ENCODE results near the gene ENPP7.

Gene ENPP7

GRCh38 chr17:79732254-79732653 lies 1.5 kb downstream of the ENPP7 start:
- Histone ChIP-seq H3K36me3 (ENCODE audit: control insufficient read depth, insufficient read depth, low read length) (no peaks in the 10 kb centered on the region), H3K9me3 (ENCODE audit: control insufficient read depth, low read length) (no peaks in the 10 kb centered on the region), H3K27me3 (ENCODE audit: control insufficient read depth, insufficient read depth, low read length, poor library complexity, severe bottlenecking) (no peaks in the 10 kb centered on the region), H3K27ac (ENCODE audit: insufficient read depth, low read depth, low read length, poor library complexity, severe bottlenecking) (no peak overlapping the region), H3K4me1 (ENCODE audit: control insufficient read depth, insufficient read depth, low read length) (no peaks in the 10 kb centered on the region), H3K4me3 (ENCODE audit: insufficient read depth, low read depth, low read length) (no peak overlapping the region)
- 87 to 89% methylated on average over 10 of the region's 10 CpGs for WGBS, 2 experiments

GRCh38 chr17:79732804-79733691 lies 2.3 kb downstream of the ENPP7 start:
- H3K27me3 ChIP-seq (ENCODE audit: control insufficient read depth, insufficient read depth, low read length, poor library complexity, severe bottlenecking), result no peaks in the 10 kb centered on the region
- no peak overlapping the region for H3K4me3 ChIP-seq (ENCODE audit: insufficient read depth, low read depth, low read length)
- H3K36me3 ChIP-seq (ENCODE audit: control insufficient read depth, insufficient read depth, low read length), result no peaks in the 10 kb centered on the region
- H3K4me1 ChIP-seq (ENCODE audit: control insufficient read depth, insufficient read depth, low read length), result no peaks in the 10 kb centered on the region
- no peak overlapping the region for H3K27ac ChIP-seq (ENCODE audit: insufficient read depth, low read depth, low read length, poor library complexity, severe bottlenecking)
- WGBS, 2 experiments, result 88 to 89% methylated on average over 35 of the region's 35 CpGs
- no peaks in the 10 kb centered on the region for H3K9me3 ChIP-seq (ENCODE audit: control insufficient read depth, low read length)

- Histone ChIP-seq H3K4me1 (ENCODE audit: control insufficient read depth, insufficient read depth, low read length) (no peaks in the 10 kb centered on the region), H3K27ac (ENCODE audit: insufficient read depth, low read depth, low read length, poor library complexity, severe bottlenecking) (no peak overlapping the region), H3K4me3 (ENCODE audit: insufficient read depth, low read depth, low read length) (no peak overlapping the region), H3K36me3 (ENCODE audit: control insufficient read depth, insufficient read depth, low read length) (no peaks in the 10 kb centered on the region), H3K9me3 (ENCODE audit: control insufficient read depth, low read length) (no peaks in the 10 kb centered on the region), H3K27me3 (ENCODE audit: control insufficient read depth, insufficient read depth, low read length, poor library complexity, severe bottlenecking) (no peaks in the 10 kb centered on the region)
- WGBS, 2 experiments, result 85 to 92% methylated on average over 9 of the region's 9 CpGs
Measured at GRCh38 chr17:79733692-79734070, 2.9 kb downstream of the ENPP7 start.

- H3K36me3 ChIP-seq (ENCODE audit: control insufficient read depth, insufficient read depth, low read length), result no peaks in the 10 kb centered on the region
- 94 to 95% methylated on average over 32 of the region's 32 CpGs for WGBS, 2 experiments
- no peak overlapping the region for H3K4me3 ChIP-seq (ENCODE audit: insufficient read depth, low read depth, low read length)
- H3K4me1 ChIP-seq (ENCODE audit: control insufficient read depth, insufficient read depth, low read length), result no peaks in the 10 kb centered on the region
- peaks cover 7% of the 10 kb centered on the region for H3K27me3 ChIP-seq (ENCODE audit: control insufficient read depth, insufficient read depth, low read length, poor library complexity, severe bottlenecking)
- no peaks in the 10 kb centered on the region for H3K9me3 ChIP-seq (ENCODE audit: control insufficient read depth, low read length)
- no peak overlapping the region for H3K27ac ChIP-seq (ENCODE audit: insufficient read depth, low read depth, low read length, poor library complexity, severe bottlenecking)
Measured at GRCh38 chr17:79735096-79735495, 4.4 kb downstream of the ENPP7 start.

- no peaks in the 10 kb centered on the region for H3K4me1 ChIP-seq (ENCODE audit: control insufficient read depth, insufficient read depth, low read length)
- no peaks in the 10 kb centered on the region for H3K9me3 ChIP-seq (ENCODE audit: control insufficient read depth, low read length)
- peaks cover 24% of the 10 kb centered on the region for H3K27me3 ChIP-seq (ENCODE audit: control insufficient read depth, insufficient read depth, low read length, poor library complexity, severe bottlenecking)
- H3K27ac ChIP-seq (ENCODE audit: insufficient read depth, low read depth, low read length, poor library complexity, severe bottlenecking), result no peak overlapping the region
- no peaks in the 10 kb centered on the region for H3K36me3 ChIP-seq (ENCODE audit: control insufficient read depth, insufficient read depth, low read length)
- no peak overlapping the region for H3K4me3 ChIP-seq (ENCODE audit: insufficient read depth, low read depth, low read length)
- WGBS, 2 experiments, result 94% methylated on average over 30 of the region's 30 CpGs
Measured at GRCh38 chr17:79737046-79737921, 6.5 kb downstream of the ENPP7 start.

GRCh38 chr17:79737922-79738578 lies 7.3 kb downstream of the ENPP7 start:
- Histone ChIP-seq H3K27me3 (ENCODE audit: control insufficient read depth, insufficient read depth, low read length, poor library complexity, severe bottlenecking) (peaks cover 24% of the 10 kb centered on the region), H3K9me3 (ENCODE audit: control insufficient read depth, low read length) (no peaks in the 10 kb centered on the region)

GRCh38 chr17:79738643-79739042 lies 7.9 kb downstream of the ENPP7 start:
- Histone ChIP-seq H3K27ac (ENCODE audit: insufficient read depth, low read depth, low read length, poor library complexity, severe bottlenecking) (no peak overlapping the region), H3K4me3 (ENCODE audit: insufficient read depth, low read depth, low read length) (no peak overlapping the region), H3K27me3 (ENCODE audit: control insufficient read depth, insufficient read depth, low read length, poor library complexity, severe bottlenecking) (peaks cover 24% of the 10 kb centered on the region), H3K9me3 (ENCODE audit: control insufficient read depth, low read length) (no peaks in the 10 kb centered on the region), H3K4me1 (ENCODE audit: control insufficient read depth, insufficient read depth, low read length) (peaks cover 10% of the 10 kb centered on the region), H3K36me3 (ENCODE audit: control insufficient read depth, insufficient read depth, low read length) (no peaks in the 10 kb centered on the region)
- WGBS, 2 experiments, result 94 to 96% methylated on average over 14 of the region's 14 CpGs

More at GRCh38 chr17:79737922-79738578, 7.3 kb downstream of the ENPP7 start:
- no peak overlapping the region for H3K27ac ChIP-seq (ENCODE audit: insufficient read depth, low read depth, low read length, poor library complexity, severe bottlenecking)
- H3K4me3 ChIP-seq (ENCODE audit: insufficient read depth, low read depth, low read length), result no peak overlapping the region
- WGBS, 2 experiments, result 92 to 95% methylated on average over 17 of the region's 17 CpGs
- H3K36me3 ChIP-seq (ENCODE audit: control insufficient read depth, insufficient read depth, low read length), result no peaks in the 10 kb centered on the region
- H3K4me1 ChIP-seq (ENCODE audit: control insufficient read depth, insufficient read depth, low read length), result peaks cover 6% of the 10 kb centered on the region

GRCh38 chr17:79739148-79740062 lies 8.7 kb downstream of the ENPP7 start:
- Histone ChIP-seq H3K27ac (ENCODE audit: insufficient read depth, low read depth, low read length, poor library complexity, severe bottlenecking) (no peak overlapping the region), H3K4me3 (ENCODE audit: insufficient read depth, low read depth, low read length) (no peak overlapping the region), H3K9me3 (ENCODE audit: control insufficient read depth, low read length) (no peaks in the 10 kb centered on the region), H3K4me1 (ENCODE audit: control insufficient read depth, insufficient read depth, low read length) (peaks cover 10% of the 10 kb centered on the region), H3K36me3 (ENCODE audit: control insufficient read depth, insufficient read depth, low read length) (no peaks in the 10 kb centered on the region), H3K27me3 (ENCODE audit: control insufficient read depth, insufficient read depth, low read length, poor library complexity, severe bottlenecking) (peaks cover 24% of the 10 kb centered on the region)
- WGBS, 2 experiments, result 92 to 93% methylated on average over 28 of the region's 28 CpGs

GRCh38 chr17:79740413-79740812 lies 9.7 kb downstream of the ENPP7 start:
- Histone ChIP-seq H3K36me3 (ENCODE audit: control insufficient read depth, insufficient read depth, low read length) (no peaks in the 10 kb centered on the region), H3K9me3 (ENCODE audit: control insufficient read depth, low read length) (no peaks in the 10 kb centered on the region), H3K4me3 (ENCODE audit: insufficient read depth, low read depth, low read length) (no peak overlapping the region), H3K4me1 (ENCODE audit: control insufficient read depth, insufficient read depth, low read length) (peaks cover 10% of the 10 kb centered on the region), H3K27me3 (ENCODE audit: control insufficient read depth, insufficient read depth, low read length, poor library complexity, severe bottlenecking) (peaks cover 24% of the 10 kb centered on the region), H3K27ac (ENCODE audit: insufficient read depth, low read depth, low read length, poor library complexity, severe bottlenecking) (no peak overlapping the region)
- 88 to 90% methylated on average over 8 of the region's 8 CpGs for WGBS, 2 experiments
